Measurements from ENCODE around the gene KLK2. TPM values are rescaled to one million over a fixed set of nuclear protein-coding genes. Genes with fewer than 3 reads are reported as not detected.

Gene KLK2
- under 1 TPM in 2 of 6 donors, not detected in 4; 0.36 to 0.47 TPM for polyA plus RNA-seq (ENCODE audit: low read depth in 6 of 6)

GRCh38 chr19:50873056-50873455, at the start of gene KLK2:
Gene KLK2 (plus strand): TSS chr19:50873439. CDS start chr19:50873474, 35 bp downstream.
- H3K27ac Mint-ChIP-seq: no peak within 1 kb of the TSS
- ATAC-seq (ENCODE audit: low read depth in 2 of 2) (no peak), DNase-seq (no peak)
- peaks cover 0 to 6% (median 0%) of the 10 kb centered on the region in 7 donors for H3K9me3 Mint-ChIP-seq
- H3K27me3 Mint-ChIP-seq: peaks cover 13 to 35% (median 24%) of the 10 kb centered on the region in 3 donors
- peaks cover 0 to 5% (median 0%) of the 10 kb centered on the region in 3 donors for H3K4me1 Mint-ChIP-seq
- H3K4me3 Mint-ChIP-seq: no peak within 1 kb of the TSS
- no peaks in the 10 kb centered on the region for H3K36me3 Mint-ChIP-seq

- Mint-ChIP-seq H3K4me1 (peaks cover 10 to 14% (median 13%) of the 10 kb centered on the region in 3 donors), H3K9me3 (peaks cover 0 to 4% (median 0%) of the 10 kb centered on the region in 7 donors), H3K27ac (peak overlapping the region in 1 of 6 donors; percentile 3), H3K27me3 (peaks cover 29 to 57% (median 50%) of the 10 kb centered on the region in 3 donors), H3K4me3 (no peak overlapping the region), H3K36me3 (no peaks in the 10 kb centered on the region)
- no peak for ATAC-seq (ENCODE audit: low read depth in 2 of 2)
- DNase-seq: no peak
These were observed 46.6 kb upstream of the KLK2 start for GRCh38 chr19:50826492-50827240.

- ATAC-seq (ENCODE audit: low read depth in 2 of 2) (no peak), DNase-seq (no peak)
- Mint-ChIP-seq H3K27ac (peak overlapping the region in 2 of 6 donors; percentile 59 to 72), H3K4me1 (peaks cover 1 to 8% (median 6%) of the 10 kb centered on the region in 3 donors), H3K27me3 (peaks cover 26 to 57% (median 50%) of the 10 kb centered on the region in 3 donors), H3K4me3 (no peak overlapping the region), H3K9me3 (peaks cover 0 to 4% (median 0%) of the 10 kb centered on the region in 7 donors), H3K36me3 (peaks cover 0 to 2% of the 10 kb centered on the region in 2 donors)
These were observed 45.8 kb upstream of the KLK2 start for GRCh38 chr19:50827476-50827875.

GRCh38 chr19:50829801-50830200, 43.4 kb upstream of the KLK2 start:
- ATAC-seq (ENCODE audit: low read depth in 2 of 2): no peak
- Mint-ChIP-seq H3K36me3 (peaks cover 0 to 17% of the 10 kb centered on the region in 2 donors), H3K9me3 (peaks cover 0 to 4% (median 0%) of the 10 kb centered on the region in 7 donors), H3K27me3 (peaks cover 23 to 61% (median 59%) of the 10 kb centered on the region in 3 donors), H3K4me3 (no peak overlapping the region), H3K27ac (no peak overlapping the region), H3K4me1 (peaks cover 0 to 3% (median 2%) of the 10 kb centered on the region in 3 donors)
- no peak for DNase-seq

GRCh38 chr19:50830266-50831025, 42.8 kb upstream of the KLK2 start:
- H3K27me3 Mint-ChIP-seq: peaks cover 23 to 61% (median 59%) of the 10 kb centered on the region in 3 donors
- peaks cover 0 to 4% (median 0%) of the 10 kb centered on the region in 7 donors for H3K9me3 Mint-ChIP-seq
- no peak for ATAC-seq (ENCODE audit: low read depth in 2 of 2)
- no peak overlapping the region for H3K27ac Mint-ChIP-seq
- no peak for DNase-seq
- H3K4me1 Mint-ChIP-seq: peaks cover 3 to 9% (median 4%) of the 10 kb centered on the region in 3 donors
- H3K4me3 Mint-ChIP-seq: no peak overlapping the region
- peaks cover 0 to 17% of the 10 kb centered on the region in 2 donors for H3K36me3 Mint-ChIP-seq

- H3K27me3 Mint-ChIP-seq: peaks cover 22 to 60% (median 57%) of the 10 kb centered on the region in 3 donors
- H3K4me3 Mint-ChIP-seq: no peak overlapping the region
- peaks cover 0 to 17% of the 10 kb centered on the region in 2 donors for H3K36me3 Mint-ChIP-seq
- H3K9me3 Mint-ChIP-seq: peaks cover 0 to 4% (median 0%) of the 10 kb centered on the region in 7 donors
- DNase-seq (no peak), ATAC-seq (ENCODE audit: low read depth in 2 of 2) (no peak)
- H3K4me1 Mint-ChIP-seq: peaks cover 3 to 11% (median 8%) of the 10 kb centered on the region in 3 donors
- H3K27ac Mint-ChIP-seq: peak overlapping the region in 1 of 6 donors; percentile 28
These were observed 42.2 kb upstream of the KLK2 start for GRCh38 chr19:50831026-50831396.

GRCh38 chr19:50832666-50833065, 40.6 kb upstream of the KLK2 start:
- Mint-ChIP-seq H3K27me3 (peaks cover 22 to 59% (median 59%) of the 10 kb centered on the region in 3 donors), H3K4me1 (peaks cover 10 to 21% (median 20%) of the 10 kb centered on the region in 3 donors), H3K9me3 (peaks cover 0 to 2% (median 0%) of the 10 kb centered on the region in 7 donors), H3K27ac (no peak overlapping the region), H3K36me3 (peaks cover 0 to 17% of the 10 kb centered on the region in 2 donors), H3K4me3 (peak overlapping the region in 1 of 8 donors; percentile 9)
- DNase-seq (no peak), ATAC-seq (ENCODE audit: low read depth in 2 of 2) (no peak)

GRCh38 chr19:50833117-50833801, 40.0 kb upstream of the KLK2 start, which contains the start of gene KLK15:
Gene KLK15 (minus strand): TSS chr19:50833574. CDS start chr19:50831492, 2,082 bp downstream.
- no peak for ATAC-seq (ENCODE audit: low read depth in 2 of 2)
- H3K4me3 Mint-ChIP-seq: peak within 1 kb of the TSS in 4 of 8 donors; percentile 9 to 54 (median 22)

GRCh38 chr19:50833802-50834167, 39.5 kb upstream of the KLK2 start:
- H3K27me3 Mint-ChIP-seq: peaks cover 22 to 63% (median 61%) of the 10 kb centered on the region in 3 donors

More at GRCh38 chr19:50833117-50833801, 40.0 kb upstream of the KLK2 start, which contains the start of gene KLK15:
- H3K27ac Mint-ChIP-seq: no peak within 1 kb of the TSS
- DNase-seq: no peak
- peaks cover 0 to 2% (median 0%) of the 10 kb centered on the region in 7 donors for H3K9me3 Mint-ChIP-seq
- peaks cover 10 to 22% (median 21%) of the 10 kb centered on the region in 3 donors for H3K4me1 Mint-ChIP-seq
- H3K36me3 Mint-ChIP-seq: peaks cover 0 to 17% of the 10 kb centered on the region in 2 donors
- peaks cover 22 to 59% (median 58%) of the 10 kb centered on the region in 3 donors for H3K27me3 Mint-ChIP-seq

GRCh38 chr19:50835103-50835784, 38.0 kb upstream of the KLK2 start:
- ATAC-seq (ENCODE audit: low read depth in 2 of 2): no peak
- no peak for DNase-seq
- peaks cover 0 to 4% (median under 1%) of the 10 kb centered on the region in 7 donors for H3K9me3 Mint-ChIP-seq
- H3K4me3 Mint-ChIP-seq: peak overlapping the region; percentile 78 to 95 (median 86)
- peak overlapping the region in 1 of 6 donors; percentile 22 for H3K27ac Mint-ChIP-seq
- H3K27me3 Mint-ChIP-seq: peaks cover 13 to 61% (median 61%) of the 10 kb centered on the region in 3 donors
- H3K36me3 Mint-ChIP-seq: peaks cover 0 to 17% of the 10 kb centered on the region in 2 donors
- peaks cover 10 to 25% (median 21%) of the 10 kb centered on the region in 3 donors for H3K4me1 Mint-ChIP-seq

More at GRCh38 chr19:50833802-50834167, 39.5 kb upstream of the KLK2 start:
- Mint-ChIP-seq H3K36me3 (peaks cover 0 to 17% of the 10 kb centered on the region in 2 donors), H3K27ac (no peak overlapping the region), H3K4me1 (peaks cover 10 to 25% (median 21%) of the 10 kb centered on the region in 3 donors), H3K4me3 (peak overlapping the region in 2 of 8 donors; percentile 16 to 29), H3K9me3 (peaks cover 0 to 3% (median 0%) of the 10 kb centered on the region in 7 donors)
- no peak for ATAC-seq (ENCODE audit: low read depth in 2 of 2)
- DNase-seq: no peak

GRCh38 chr19:50835785-50836542, 37.3 kb upstream of the KLK2 start:
- peak overlapping the region; percentile 80 to 95 (median 88) for H3K4me3 Mint-ChIP-seq
- ATAC-seq (ENCODE audit: low read depth in 2 of 2) (peak; percentile 82 to 84), DNase-seq (peak; percentile 58)
- H3K4me1 Mint-ChIP-seq: peaks cover 10 to 25% (median 21%) of the 10 kb centered on the region in 3 donors
- peaks cover 0 to 6% (median 2%) of the 10 kb centered on the region in 7 donors for H3K9me3 Mint-ChIP-seq
- peak overlapping the region in 4 of 6 donors; percentile 19 to 94 (median 58) for H3K27ac Mint-ChIP-seq
- peaks cover 0 to 17% of the 10 kb centered on the region in 2 donors for H3K36me3 Mint-ChIP-seq
- peaks cover 13 to 58% (median 57%) of the 10 kb centered on the region in 3 donors for H3K27me3 Mint-ChIP-seq
